H1 (cell line): Measurements from ENCODE around the gene FRMPD4. TPM values are rescaled to one million over a fixed set of nuclear protein-coding genes. Genes with fewer than 3 reads are reported as not detected.

Experiments
- SP1 ChIP-seq: IDR thresholded peaks from 2 replicates; pipeline ENCODE4 v1.6.1; 2011; ENCODE audit warnings: low read depth, low read length
- SP2 ChIP-seq: IDR thresholded peaks from 2 replicates; pipeline ENCODE4 v1.6.1; 2012; ENCODE audit warnings: mild to moderate bottlenecking, low read length, inconsistent platforms
- polyA plus RNA-seq, 7 experiments: library from polyadenylated mRNA; depleted of rRNA in 3 of 7; stranded (reverse) in 5 of 7; unstranded in 2 of 7; fragments of >200 nt in 5 of 7; fragments of 200-250 nt in 2 of 7; gene quantifications; 1 replicate in 5 of 7; 2 replicates in 1 of 7; 4 replicates in 1 of 7; pipeline versions ENCODE4 v1.2.1 to v1.2.3, GENCODE V29; 2011 to 2013; ENCODE audit warnings: missing spikeins in 2 of 7, mixed read lengths in 2 of 7
- total RNA-seq: library from RNA; stranded (reverse); fragmentation: NEBNext Ultra II Directional; extraction: Animal tissue kit (Norgen Biotek cat#: 25700); gene quantifications from 2 replicates; pipeline ENCODE4 v1.2.1, GENCODE V29; 2021

Gene FRMPD4
- total and polyA plus RNA-seq, 2 of the 8 experiments (the other 6 are each of a cell fraction or from before 2014, with no cell fraction given) = 0.02 to 0.37 TPM

- TF ChIP-seq SP1 = no peak
- TF ChIP-seq SP2 = no peak
Measured at GRCh38 chrX:12681047-12681446, 542.8 kb downstream of the FRMPD4 start (continued).
